CD4-positive, alpha-beta T cell treated with Interferon alpha-2 for 1 hour (primary cell): ENCODE data around the gene RGS14.

Experiments
- DNase-seq, 2 donors: peaks; one replicate each; pipeline ENCODE4 v3.0.0-alpha.2; 2020 to 2022

RGS14 gene

DNA sequence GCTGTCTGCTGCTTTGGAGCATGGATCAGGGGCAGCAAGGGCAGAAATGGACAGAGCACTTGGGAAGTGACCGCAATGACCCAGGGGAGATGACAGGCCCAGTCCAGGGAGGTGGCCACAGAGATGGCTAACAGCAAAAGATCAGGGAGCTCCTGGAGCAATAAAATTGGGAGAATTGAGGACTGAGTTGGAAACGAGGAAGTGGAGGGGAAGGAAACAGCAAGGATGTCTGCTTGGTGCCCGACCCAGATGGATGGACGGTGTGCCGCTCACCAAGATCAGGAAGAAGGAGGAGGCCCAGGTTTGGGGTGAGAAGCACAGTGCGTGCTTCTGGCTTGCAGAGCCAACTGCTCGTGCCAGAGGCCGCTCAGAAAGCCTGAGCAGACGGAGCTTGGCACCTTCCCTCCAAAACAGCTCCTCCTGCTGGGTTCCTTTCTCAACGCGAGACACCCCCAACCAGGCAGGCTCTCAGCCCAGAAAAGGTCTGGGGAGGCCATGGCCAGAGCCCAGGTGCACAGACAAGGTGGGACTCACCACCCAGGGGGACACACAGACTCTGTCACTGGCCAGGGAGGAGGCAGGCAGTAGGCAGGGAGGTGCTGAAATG lies 24.8 kb downstream of the RGS14 start:
- no peak for DNase-seq

DNA sequence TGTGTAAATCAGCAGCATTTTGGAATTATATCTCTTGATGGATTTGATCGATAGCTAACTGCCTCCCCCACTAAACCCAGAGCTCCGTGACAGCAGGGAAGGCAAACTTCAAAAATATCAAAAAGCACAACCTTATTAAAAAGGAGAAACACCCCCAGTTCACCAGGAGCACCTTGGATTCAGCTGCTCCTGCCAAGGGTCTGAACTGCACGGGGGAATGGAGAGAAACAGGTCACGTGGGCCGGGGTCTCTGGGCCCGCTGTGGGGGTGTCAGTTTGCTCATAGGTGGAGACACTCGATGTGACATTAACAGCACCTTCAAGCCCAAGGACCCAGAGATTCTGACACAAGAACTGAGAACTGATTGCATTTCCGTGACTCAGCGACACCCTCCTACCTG lies 25.5 kb downstream of the RGS14 start:
- DNase-seq, result no peak

DNA sequence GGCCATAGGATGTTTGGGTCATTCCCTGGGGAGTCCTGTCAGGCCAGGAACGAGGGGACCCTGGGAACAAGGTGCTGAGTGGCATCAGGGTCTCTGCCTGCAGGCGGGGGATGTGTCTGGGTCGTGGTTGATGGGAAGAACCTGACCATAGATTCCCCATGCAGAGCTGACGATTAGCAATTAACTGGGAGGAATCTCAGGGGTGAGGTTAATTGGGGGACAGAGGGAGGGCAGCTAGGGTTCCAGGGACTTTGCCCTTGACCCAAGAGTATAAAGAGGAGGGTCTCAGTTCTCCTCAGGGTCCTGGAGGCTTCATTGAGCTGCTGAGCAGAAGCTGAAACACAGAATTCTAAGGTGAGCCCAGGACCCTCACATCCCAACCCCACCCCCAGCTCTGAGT lies 26.4 kb downstream of the RGS14 start, which contains the start of gene SLC34A1:
Gene SLC34A1, plus strand, starts transcription at position 301 of the 400 bp plus-strand sequence. CDS start 1,308 bp downstream, outside the sequence.
- no peak for DNase-seq

DNA sequence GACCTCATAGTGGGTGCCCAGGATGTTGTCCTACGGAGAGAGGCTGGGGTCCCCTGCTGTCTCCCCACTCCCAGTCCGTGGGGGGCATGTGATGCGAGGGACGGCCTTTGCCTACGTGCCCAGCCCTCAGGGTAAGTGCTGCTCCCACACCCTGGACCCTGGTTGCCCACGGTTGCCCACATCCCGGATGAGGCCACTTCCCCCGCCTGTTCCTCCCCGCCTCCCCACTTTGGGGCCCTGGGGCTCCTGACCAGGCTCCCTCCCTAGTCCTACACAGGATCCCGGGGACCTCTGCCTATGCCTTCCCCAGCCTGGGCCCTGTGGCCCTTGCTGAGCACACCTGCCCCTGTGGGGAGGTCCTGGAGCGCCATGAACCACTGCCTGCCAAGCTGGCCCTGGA lies 28.0 kb downstream of the RGS14 start:
- DNase-seq, result no peak

DNA sequence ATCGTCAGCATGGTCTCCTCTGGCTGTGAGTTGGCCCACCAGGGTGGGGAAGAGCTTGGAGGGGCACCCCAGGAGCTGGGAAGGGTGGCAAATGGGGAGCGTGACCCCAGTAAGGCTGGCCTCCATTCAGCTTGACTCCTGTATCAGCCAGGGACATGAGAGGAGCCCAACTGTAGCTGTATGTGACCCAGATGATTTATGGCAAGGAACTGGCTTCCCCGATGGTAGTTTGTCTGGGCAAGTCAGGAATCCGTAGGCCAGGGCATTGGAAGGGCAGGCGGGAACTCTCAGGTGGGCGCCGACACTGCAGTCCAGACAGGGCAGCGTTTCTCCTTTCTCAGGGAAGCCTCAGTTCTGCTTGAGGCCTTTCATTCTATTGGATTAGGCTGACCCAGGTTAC lies 28.8 kb downstream of the RGS14 start:
- DNase-seq, result no peak

DNA sequence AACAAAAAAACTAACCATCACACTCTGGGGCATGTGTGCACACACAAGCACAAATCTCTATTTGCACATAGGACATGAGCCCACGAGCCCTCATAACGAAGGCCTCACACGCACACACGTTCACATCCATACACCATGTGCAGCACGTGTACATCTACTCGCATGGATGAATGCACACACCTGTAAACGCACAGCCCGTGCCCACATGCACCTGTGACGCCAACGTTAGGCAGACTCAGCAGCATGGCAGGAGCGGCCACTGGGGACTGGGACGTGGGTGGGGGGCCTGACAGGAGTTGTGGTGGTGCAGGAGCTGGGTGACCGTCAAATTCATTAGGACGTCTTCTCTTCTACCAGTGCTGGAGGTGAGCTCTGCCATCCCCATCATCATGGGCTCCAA lies 29.7 kb downstream of the RGS14 start:
- no peak for DNase-seq

DNA sequence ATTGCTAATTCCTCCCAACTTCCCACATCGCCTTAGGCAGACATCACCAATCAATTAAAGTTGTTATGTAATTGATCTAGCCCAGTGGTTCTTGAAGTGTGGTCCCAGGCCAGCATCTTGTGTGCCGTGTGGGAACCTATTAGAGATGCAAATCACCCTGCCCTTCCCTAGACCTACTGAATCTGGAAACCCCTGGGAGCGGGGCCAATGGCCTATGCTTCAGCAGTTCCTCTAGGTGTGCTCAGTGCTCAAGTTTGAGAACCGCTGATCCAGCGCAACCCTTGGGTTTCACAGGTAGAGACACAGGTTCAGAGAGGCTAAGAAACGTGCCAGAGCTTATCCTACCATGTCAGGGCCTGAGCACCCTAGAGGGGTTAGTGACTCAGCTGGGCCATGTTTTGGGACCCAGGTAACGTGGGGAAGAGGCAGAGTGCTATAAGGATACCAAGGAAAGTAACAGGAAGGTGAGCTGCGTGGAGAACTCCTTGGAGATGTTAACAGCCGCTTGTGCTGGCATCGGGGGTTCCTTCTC lies 30.9 kb downstream of the RGS14 start:
- no peak for DNase-seq

DNA sequence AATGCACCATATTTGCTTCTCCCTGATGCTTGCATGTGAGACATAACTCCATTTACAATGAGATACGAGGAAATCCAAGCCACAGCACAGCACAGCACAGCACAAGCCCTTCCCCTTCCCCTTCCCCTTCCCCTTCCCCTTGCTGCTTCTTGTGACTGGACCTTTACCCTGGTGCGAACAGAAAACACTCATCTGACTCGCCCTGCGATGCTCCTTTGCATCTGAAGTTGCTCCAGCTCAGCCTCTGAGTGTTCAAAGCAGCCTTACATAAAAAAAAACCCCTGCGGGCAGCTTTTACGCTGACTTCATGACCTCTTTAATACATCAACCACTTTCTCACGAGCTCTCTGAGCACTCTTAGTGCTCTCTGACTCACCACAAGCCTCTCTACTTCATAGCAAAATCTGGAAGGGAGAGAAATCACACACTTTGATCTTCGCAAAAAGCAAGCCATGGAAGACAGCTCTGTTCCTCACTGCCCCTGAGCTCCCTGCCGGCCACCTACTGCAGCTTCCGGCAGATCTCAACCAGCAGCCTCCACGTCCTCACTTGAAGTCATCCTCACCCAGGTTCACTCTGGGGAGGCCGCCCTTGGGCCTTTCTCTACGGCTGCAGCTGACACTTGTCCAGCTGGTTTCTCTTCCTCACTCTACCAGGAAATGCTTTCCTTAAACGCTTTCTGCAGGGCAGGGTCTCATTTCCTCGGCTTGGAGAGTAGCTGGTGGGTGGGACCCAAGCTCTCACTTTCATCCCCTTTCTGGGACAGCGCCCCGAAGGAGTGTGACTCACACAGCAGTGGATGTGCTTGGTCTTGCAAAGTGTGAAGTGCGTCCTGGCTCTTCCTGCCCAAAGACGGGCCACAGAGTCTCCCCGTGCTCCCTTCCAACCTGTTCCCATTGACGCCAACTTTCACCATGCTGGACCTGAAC lies 31.8 kb downstream of the RGS14 start:
- DNase-seq, result peak; percentile 42 to 73

DNA sequence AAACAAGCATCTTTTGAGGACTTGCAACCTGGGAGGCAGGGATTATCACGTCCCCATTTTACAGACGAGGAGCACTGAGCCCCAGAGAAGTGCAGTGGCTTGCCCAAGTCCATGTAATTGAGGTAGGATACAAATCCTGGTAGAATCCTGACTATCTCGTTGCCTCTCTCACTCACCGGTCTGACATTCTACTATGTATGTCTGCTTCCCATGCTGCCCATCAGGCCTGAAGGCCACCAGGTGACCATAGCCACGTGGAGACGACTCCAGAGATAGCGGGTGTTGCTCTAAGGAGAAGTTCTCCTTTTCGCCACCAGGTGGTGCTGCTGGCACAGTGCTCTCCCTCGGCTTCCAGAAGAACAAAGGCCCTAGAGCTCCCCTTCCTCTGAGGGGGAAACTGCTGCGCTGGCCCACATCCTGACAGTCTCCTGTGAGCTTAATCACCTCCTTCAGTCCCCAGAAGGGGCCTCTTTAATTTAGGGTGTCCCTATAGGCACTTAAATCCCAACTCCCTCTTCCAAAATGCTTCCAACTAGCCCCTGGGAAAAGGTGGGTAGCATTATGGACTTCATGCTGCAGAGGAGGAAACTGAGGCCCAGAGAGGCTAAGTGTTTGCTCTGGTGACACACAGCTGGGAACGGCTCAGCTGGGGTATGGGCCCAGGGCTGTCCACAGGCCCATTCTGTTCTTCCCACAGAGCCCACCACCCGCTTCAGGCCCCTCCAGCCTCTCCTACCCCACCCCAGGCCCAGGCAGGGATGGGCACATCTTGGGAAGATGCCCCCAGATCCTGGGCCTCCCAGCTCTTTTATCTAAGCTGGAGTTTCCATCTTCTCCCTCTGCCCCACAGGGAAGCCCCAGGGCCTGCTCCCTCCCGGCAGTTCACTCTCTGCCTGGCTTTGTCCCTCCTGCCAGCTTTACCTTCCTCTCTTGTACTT lies 32.9 kb downstream of the RGS14 start:
- DNase-seq, result peak; percentile 87 to 91

DNA sequence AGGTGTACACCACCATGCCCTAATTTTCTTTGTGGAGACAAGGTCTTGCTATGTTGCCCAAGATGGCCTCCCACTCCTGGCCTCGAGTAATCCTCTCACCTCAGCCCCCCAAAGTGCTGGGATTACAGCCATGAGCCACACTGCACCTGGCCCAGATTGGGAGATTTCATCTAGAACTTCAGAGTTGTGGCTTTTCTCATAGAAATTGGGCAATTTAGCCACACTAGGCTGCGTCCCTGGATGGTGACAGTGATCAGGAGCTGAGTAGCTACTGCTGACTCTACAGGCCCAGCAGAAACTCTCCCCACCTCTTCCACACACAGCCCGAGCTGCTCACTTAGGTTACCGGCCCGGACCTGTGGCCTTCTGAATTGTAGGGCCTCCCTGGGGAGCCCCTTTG lies 35.0 kb downstream of the RGS14 start:
- no peak for DNase-seq

DNA sequence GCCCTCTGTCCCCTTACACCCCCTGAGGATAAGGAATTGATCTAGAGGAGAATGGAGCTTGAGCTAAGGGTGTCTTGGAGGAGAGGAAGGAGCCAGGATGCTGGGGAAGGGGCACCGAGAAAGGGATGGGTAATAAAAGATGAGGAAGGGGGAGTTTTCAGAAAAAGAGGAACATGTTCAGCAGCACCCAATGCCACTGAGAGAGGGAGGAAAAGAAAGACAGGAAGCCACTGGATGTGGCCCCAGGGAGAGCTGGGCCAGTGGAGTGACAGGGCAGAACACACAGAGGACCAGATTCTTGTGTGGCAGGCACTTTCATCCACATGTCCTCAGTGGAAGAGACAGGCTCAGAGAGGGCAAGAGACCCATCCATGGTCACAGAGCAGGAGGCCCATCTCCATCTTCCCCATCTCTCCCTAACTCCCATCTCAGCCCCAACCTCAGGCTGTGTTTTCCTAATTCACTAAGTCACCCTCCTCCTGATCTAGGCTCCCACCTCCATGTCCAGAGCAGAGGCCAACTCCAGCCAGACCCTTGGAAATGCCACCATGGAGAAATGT lies 35.6 kb downstream of the RGS14 start:
- no peak for DNase-seq

DNA sequence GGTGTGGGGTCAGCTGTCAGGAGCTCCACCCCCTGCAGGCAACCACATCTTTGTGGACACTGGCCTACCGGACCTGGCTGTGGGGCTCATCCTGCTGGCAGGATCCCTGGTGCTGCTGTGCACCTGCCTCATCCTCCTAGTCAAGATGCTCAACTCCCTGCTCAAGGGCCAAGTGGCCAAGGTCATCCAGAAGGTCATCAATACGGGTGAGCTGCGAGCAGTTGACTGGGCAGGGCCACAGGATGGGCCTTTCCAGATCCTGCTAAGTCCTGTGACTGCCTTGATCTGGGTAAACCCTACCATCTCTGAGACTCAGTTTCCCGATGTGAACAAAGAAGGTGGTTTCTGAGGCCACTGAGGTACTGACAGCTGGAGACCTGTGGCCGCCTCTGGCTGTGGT lies 36.3 kb downstream of the RGS14 start:
- no peak for DNase-seq

DNA sequence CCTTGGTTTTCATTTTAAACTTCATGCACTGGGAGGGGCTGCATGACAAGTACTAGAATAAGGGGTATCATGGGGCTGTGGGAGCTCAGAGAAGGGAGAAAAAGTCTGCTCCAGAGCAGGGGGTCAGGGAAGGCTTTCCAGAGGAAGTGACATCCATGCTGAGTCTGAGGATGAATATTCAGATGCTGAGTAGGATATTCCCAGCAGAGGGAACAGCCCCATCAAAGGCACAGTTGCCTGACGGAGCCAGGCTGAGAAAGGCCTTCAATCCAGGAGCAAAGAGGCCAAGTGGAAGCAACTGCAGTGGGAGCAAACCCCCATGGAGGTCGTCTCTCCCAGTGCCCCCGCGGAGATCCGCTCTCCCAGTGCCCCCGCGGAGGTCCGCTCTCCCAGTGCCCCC lies 38.4 kb downstream of the RGS14 start:
- DNase-seq, result no peak

DNA sequence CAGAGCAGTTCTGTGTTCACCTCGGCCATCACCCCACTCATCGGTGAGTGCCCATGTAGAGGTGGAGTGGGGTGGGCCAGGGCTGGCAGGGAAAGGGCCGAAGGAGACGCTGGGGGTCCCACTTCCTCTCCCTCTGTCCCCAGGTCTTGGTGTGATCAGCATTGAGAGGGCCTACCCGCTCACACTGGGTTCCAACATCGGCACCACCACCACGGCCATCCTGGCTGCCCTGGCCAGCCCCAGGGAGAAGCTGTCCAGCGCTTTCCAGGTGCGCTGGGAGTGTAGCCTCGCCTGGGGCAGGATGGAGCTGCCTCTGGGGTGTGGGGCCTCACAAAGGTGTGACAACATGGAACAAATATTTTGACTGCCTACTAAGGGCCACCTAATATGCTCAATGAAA lies 39.1 kb downstream of the RGS14 start:
- DNase-seq, result no peak

DNA sequence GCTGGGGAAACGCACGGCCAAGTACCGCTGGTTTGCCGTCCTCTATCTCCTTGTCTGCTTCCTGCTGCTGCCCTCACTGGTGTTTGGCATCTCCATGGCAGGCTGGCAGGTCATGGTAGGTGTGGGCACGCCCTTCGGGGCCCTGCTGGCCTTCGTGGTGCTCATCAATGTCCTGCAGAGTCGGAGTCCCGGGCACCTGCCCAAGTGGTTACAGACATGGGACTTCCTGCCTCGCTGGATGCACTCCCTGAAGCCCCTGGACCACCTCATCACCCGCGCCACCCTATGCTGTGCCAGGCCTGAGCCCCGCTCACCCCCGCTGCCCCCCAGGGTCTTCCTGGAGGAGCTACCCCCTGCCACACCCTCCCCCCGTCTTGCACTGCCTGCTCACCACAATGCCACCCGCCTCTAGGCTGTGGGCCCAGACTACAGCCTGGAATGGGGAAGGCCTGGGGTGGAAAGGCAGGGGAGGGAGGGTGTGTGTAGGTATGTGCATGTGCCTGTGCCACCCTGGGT lies 40.2 kb downstream of the RGS14 start:
- DNase-seq, result no peak

DNA sequence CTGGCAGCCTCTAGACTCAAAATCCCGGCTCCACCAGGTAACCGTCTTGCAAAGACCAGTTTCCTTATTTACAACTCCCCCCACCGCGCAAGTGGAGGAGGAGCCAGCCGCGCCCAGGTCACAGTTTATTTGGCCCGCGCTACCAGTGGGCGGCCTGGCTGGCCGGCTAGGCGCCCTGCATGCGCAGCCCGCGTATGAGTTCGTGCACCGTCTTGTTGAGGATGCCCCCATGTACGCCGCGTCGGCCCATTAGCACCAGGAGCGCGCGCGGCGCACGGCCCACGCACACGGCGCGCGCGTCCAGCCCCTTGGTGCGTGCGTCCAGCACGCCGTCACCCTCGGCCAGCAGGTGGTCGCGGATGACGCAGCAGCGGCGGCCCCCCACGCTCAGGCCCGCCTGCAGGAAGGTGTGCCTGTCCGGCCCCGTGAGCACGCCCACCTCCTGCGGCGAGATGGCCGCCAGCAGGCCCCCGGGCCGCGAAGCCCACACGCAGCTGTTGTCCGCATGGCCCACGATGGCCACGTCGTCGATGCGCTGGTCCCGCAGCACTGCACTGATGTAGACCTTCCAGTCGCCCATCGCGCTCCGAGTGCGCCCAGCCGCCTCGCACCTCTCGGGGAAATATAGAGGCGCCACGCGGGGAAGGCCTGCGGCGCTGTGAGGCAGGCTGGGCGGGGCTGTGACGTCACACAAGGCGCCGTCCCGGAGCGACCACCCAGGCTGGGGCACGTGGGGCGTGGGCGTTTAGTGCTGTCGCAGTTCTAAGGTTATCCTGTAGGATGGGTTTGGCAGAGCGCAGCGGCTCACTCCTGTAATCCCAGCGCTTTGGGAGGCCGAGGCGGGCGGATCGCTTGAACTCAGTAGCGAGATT lies 42.5 kb downstream of the RGS14 start, which contains the start of gene PFN3:
Gene PFN3, minus strand, starts transcription at position 665 of the 872 bp plus-strand sequence. Its CDS starts 85 bp downstream, at position 580.
- no peak for DNase-seq

DNA sequence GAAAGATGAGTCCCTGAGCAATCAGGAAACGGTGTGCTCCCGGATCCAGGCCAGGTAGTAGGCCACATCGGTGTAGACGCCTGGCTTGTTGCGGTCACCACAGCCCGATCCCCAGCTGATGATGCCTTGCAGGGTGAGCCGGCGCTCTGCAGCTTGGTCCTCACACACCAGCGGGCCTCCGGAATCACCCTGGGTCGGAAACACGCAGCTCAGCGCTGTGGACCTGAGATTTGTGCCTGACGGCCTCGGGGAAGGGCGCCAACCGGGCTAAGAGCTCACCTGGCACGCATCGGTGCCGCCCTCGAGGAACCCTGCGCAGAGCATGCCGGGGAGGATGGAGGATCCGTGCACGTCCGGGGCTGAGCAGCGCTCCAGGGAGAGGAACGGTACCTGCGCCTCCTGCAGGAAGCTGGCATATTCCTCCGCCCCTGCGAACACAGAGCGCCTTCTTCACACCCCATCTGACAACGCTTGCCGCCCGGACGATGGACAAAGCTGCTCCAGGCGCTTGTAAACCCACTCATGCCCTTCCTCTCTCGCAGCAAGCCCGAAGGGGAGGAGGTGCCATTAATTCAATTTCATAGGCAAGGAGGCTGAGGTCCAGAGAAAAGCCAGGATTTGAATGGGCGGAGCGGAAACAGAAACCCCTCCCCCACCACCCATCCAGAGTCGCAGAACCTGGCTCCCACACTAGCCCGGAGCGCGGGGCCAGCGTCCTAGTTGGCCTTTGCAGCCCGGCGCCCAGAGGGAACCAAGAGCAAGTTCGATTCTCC lies 44.7 kb downstream of the RGS14 start:
- DNase-seq, result peak; percentile 67 to 78

DNA sequence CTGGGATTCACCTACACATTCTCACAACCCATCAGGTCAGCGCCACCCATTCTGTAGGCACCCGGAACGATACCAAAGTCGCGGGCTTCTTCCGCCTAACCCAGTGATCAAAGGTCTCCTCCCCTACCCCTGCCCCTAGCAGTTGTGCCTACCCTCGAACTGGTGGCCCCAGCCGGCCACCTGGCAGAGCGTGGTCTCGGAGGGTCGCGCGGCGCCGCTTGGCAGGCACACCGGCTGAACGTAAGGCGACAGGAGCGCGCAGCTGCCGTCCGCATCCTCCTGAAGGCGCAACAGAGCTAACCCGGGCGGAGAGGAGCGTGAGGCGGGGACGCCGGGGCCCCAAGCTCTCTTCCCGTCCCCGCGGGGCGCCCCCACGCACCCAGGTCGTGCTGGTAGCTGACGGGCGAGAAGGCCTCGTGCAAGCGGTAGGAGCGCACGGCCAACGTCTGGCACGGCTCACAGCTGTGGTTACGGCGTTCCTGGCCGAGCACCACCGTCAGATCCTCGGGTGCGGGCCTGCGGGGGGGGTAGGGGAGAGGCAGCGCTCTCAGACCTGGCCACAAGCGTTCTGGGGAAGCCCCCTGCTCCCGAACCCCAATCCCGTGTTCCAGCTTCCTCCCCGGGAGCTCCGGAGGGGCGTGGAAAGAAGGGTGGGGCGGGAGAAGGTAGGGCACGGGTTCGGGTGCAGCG lies 45.5 kb downstream of the RGS14 start:
- peak; percentile 44 to 69 for DNase-seq

DNA sequence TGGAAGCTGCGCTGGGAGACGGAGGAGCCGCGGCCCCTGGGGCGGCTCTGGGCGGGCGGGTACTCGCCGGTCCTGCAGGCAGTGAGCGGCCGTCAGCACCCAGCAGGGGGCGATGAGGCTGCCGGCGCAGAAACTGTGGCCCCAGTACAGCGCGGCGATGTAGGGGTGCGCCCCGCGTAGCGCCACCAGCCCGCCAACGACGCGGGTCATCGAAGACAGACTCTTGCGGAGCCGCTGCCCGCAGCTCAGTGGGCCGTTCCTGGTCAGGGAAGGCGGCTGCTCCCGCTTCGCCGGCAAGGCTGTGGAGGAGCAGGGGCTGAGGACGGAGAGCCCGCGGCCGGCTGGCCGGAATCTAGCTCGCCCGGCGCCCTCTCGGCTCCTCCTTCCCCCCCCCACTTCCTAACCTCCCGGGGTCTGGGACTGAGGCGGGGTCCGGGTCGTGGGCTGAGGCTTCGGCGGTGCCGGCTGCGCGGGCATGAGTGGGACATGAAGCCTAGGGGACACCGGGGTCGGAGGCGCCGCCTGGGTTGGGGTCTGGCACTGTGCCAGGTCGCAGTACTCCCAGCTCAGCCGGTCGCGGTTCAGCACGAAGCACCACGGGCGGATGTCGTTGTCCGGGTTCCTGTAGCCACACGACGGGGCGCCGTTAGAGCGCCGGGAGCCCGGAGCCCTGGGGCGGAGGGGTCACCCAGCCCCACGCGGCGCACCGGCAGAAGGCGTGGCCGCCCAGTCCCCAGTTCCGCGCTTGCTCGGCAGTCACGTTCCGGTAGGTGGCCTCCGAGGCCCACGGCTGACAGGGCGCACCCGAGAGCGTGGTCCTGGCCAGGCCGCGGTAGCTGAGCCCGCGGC lies 46.3 kb downstream of the RGS14 start:
- peak; percentile 88 to 91 for DNase-seq
